ENCODE measurements around the gene DPRX. TPM values are rescaled to one million over a fixed set of nuclear protein-coding genes. Genes with fewer than 3 reads are reported as not detected.
"Not testable (repeated sequence)": the region's sequence is repeated elsewhere in the genome, so short reads cannot be mapped to it uniquely, and the experiment has no call there.

DPRX gene
- total RNA-seq, 1 donor from 2014 or later = not detected

DNA sequence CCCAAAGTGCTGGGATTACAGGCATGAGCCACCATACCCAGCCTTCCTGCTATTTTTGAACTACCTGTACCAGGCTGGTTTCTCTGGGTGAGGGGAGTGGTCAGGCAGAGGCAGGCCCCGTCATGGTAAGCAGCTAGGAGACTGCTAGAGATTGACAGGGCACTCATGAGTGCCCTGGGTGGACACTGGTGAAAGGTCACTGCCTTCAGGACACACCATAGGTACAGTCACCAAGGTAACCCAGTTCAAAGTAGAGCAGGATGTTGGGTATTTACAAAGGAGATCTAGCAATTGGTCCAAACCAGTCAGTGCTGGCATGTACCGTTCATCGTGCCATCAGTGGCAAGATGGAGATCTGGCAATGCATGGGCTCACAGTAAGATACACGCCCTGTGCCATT lies 25.5 kb downstream of the DPRX start:
- no peak overlapping the region for H3K4me3 Mint-ChIP-seq
- intact Hi-C loops (cut with micrococcal nuclease) = no loop called here
- H3K36me3 Mint-ChIP-seq (ENCODE audit: low read depth) = no peaks in the 10 kb centered on the region
- no peak for DNase-seq
- no peaks in the 10 kb centered on the region for H3K27me3 Mint-ChIP-seq
- H3K4me1 Mint-ChIP-seq = no peaks in the 10 kb centered on the region
- H3K9me3 Mint-ChIP-seq = peaks cover 20% of the 10 kb centered on the region
- H3K27ac Mint-ChIP-seq = no peak overlapping the region

DNA sequence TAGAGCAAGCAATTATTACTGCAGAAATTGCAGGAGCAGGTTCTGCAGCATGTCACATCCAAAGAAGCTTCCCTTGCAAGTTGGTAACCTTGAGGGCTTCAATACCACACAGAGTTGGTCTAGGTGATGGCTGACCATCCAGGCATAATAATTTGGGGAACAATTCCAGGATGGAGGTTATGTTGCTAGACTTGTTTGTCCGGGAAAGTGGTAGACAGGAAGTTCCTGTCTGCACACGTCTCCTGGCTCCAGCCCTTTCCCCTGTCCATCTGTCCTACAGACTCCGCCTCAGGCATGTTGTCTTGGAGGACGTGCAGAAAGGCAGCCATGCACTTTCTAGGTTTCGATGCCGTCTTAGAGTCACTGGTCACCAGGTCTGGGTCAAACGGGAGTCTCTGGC lies 26.0 kb downstream of the DPRX start:
- H3K4me3 Mint-ChIP-seq = no peak overlapping the region
- H3K27ac Mint-ChIP-seq = no peak overlapping the region
- intact Hi-C loops (cut with micrococcal nuclease) = no loop called here
- H3K27me3 Mint-ChIP-seq = no peaks in the 10 kb centered on the region
- no peaks in the 10 kb centered on the region for H3K36me3 Mint-ChIP-seq (ENCODE audit: low read depth)
- no peaks in the 10 kb centered on the region for H3K4me1 Mint-ChIP-seq
- H3K9me3 Mint-ChIP-seq = peaks cover 21% of the 10 kb centered on the region
- DNase-seq = no peak

DNA sequence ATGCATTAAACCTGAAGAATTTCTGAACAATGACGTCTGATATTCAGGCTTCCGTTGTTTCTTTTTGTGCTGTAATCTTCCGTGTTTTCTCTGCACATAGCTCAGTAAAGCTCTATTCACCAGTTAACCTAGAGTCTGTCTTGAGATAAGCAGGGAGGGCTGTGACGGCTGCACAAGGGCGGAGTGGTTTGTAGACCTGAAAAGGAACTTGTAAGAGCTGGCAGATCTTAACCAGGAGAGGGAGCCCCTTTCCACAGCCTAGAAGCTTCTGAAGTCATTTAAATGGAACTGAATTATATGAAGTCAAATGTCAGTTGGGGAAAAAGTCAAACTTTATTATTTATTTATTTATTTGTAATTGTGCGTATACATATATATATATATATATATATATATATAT lies 27.5 kb downstream of the DPRX start:
- H3K27me3 Mint-ChIP-seq = no peaks in the 10 kb centered on the region
- no peak overlapping the region for H3K4me3 Mint-ChIP-seq
- no peaks in the 10 kb centered on the region for H3K4me1 Mint-ChIP-seq
- peaks cover 28% of the 10 kb centered on the region for H3K9me3 Mint-ChIP-seq
- intact Hi-C loops (cut with micrococcal nuclease) = no loop called here
- H3K27ac Mint-ChIP-seq = no peak overlapping the region
- no peak for DNase-seq
- H3K36me3 Mint-ChIP-seq (ENCODE audit: low read depth) = no peaks in the 10 kb centered on the region

DNA sequence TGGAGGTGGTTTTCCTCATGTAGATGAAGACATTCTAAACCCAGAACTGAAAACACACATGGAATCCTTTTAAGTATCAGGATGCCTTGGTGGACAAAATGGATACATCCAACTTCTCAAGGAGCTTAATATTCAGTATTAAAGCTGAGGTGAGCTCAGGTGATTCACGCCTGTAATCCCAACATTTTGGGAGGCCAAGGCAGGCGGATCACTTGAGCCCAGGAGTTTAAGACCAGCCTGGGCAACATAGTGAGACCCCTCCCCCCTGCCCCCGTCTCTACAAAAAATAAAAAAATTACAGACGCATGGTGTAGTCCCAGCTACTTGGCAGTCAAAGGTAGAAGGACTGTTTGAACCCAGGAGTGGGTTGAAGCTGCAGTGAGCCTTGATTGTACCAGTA lies 28.8 kb downstream of the DPRX start:
- intact Hi-C loops (cut with micrococcal nuclease) = no loop called here
- no peaks in the 10 kb centered on the region for H3K36me3 Mint-ChIP-seq (ENCODE audit: low read depth)
- H3K27me3 Mint-ChIP-seq = no peaks in the 10 kb centered on the region
- H3K27ac Mint-ChIP-seq = no peak overlapping the region
- no peak for DNase-seq
- H3K4me3 Mint-ChIP-seq = no peak overlapping the region
- peaks cover 25% of the 10 kb centered on the region for H3K9me3 Mint-ChIP-seq
- H3K4me1 Mint-ChIP-seq = no peaks in the 10 kb centered on the region

DNA sequence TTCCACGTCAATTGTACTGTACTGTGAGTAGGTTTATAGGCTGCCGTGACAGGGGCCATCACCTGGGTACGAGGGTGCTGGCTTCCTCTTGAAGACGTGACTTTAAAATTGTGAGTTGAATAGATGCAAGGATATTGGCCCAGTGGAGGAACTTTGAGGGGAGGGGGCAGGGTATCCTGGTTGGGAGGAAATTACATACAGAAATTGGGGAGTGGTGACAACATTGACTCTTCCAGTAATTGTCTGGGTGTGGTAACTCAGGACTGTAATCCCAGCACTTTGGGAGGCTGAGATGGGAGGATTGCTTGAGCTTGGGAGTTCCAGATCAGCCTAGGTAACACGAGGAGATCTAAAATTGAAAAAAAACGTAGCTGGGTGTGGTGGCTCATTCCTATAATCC lies 30.4 kb downstream of the DPRX start:
- Mint-ChIP-seq H3K9me3 (peaks cover 21% of the 10 kb centered on the region), H3K27me3 (no peaks in the 10 kb centered on the region), H3K4me1 (no peaks in the 10 kb centered on the region), H3K27ac (no peak overlapping the region), H3K4me3 (no peak overlapping the region), H3K36me3 (ENCODE audit: low read depth) (no peaks in the 10 kb centered on the region)
- intact Hi-C loops (cut with micrococcal nuclease) = no loop called here
- no peak for DNase-seq

DNA sequence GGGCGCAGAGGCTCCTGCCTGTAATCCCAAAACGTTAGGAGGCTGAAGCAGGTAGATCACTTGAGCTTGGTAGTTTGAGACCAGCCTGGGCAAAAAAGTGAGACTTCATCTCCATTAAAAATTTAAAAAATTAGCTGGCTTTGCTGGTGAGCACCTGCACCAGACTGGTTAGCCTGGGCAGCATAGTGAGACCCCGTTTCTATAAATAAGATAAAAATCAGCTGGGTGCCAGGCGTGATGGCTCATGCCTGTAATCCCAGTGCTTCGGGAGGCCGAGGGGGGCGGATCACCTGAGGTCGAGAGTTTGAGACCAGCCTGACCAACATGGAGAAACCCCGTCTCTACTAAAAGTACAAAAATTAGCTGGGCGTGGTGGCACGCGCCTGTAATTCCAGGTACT lies 32.4 kb downstream of the DPRX start:
- H3K4me3 Mint-ChIP-seq = no peak overlapping the region
- no peak overlapping the region for H3K27ac Mint-ChIP-seq
- no peaks in the 10 kb centered on the region for H3K27me3 Mint-ChIP-seq
- intact Hi-C loops (cut with micrococcal nuclease) = no loop called here
- no peaks in the 10 kb centered on the region for H3K36me3 Mint-ChIP-seq (ENCODE audit: low read depth)
- DNase-seq = no peak
- peaks cover 17% of the 10 kb centered on the region for H3K9me3 Mint-ChIP-seq
- no peaks in the 10 kb centered on the region for H3K4me1 Mint-ChIP-seq

DNA sequence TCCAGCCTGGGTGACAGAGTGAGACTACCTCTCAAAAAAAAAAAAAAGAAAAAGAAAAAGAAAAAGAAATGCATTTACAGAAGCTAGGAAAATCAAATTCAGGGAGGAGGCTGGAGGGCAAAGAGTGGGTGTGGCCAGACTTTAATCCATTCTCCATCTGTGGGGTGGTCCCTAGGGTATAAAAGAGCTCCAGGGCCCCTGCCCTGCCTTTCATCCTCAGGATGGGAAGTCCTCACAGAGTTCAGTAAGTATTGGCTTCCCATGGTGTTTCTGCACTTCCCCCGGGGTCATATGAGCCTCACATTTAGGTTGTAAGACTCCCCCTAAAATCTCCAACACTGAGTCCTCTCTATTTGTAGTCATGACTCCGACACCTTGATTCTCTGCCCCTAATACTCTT lies 33.0 kb downstream of the DPRX start:
- intact Hi-C loops (cut with micrococcal nuclease) = no loop called here
- DNase-seq = no peak
- Mint-ChIP-seq H3K27ac (no peak overlapping the region), H3K9me3 (peaks cover 16% of the 10 kb centered on the region), H3K27me3 (no peaks in the 10 kb centered on the region), H3K4me3 (no peak overlapping the region), H3K4me1 (no peaks in the 10 kb centered on the region), H3K36me3 (ENCODE audit: low read depth) (no peaks in the 10 kb centered on the region)

DNA sequence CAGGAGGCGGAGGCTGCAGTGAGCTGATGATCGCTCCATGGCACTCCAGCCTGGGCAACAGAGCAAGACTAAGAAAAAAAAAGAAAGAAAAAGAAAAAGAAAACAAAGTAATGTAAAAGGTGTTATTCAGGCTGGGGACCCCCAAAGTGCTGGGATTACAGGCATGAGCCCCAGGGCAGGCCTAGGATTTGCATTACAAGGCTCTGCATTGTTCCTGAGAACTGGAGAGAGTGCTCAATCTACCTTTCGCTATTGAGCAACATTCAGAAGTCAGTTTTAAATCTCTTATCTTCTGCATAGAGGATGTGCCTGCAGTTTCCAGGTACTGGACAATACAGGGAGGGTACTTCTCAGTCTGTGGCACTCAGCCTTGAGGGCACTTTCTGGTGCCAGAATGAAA lies 34.5 kb downstream of the DPRX start:
- H3K27me3 Mint-ChIP-seq; DNase-seq; intact Hi-C loops (cut with micrococcal nuclease); H3K27ac Mint-ChIP-seq; H3K4me3 Mint-ChIP-seq; H3K4me1 Mint-ChIP-seq; H3K36me3 Mint-ChIP-seq (ENCODE audit: low read depth): not testable (repeated sequence)
- peaks cover 19% of the 10 kb centered on the region for H3K9me3 Mint-ChIP-seq

DNA sequence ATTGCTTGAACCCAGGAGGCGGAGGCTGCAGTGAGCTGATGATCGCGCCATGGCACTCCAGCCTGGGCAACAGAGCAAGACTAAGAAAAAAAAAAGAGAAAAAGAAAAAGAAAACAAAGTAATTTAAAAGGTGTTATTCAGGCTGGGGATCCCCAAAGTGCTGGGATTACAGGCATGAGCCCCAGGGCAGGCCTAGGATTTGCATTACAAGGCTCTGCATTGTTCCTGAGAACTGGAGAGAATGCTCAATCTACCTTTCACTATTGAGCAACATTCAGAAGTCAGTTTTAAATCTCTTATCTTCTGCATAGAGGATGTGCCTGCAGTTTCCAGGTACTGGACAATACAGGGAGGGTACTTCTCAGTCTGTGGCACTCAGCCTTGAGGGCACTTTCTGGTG lies 37.0 kb downstream of the DPRX start:
- H3K4me1 Mint-ChIP-seq; H3K9me3 Mint-ChIP-seq; H3K27me3 Mint-ChIP-seq; intact Hi-C loops (cut with micrococcal nuclease); DNase-seq; H3K27ac Mint-ChIP-seq; H3K36me3 Mint-ChIP-seq (ENCODE audit: low read depth); H3K4me3 Mint-ChIP-seq: not testable (repeated sequence)

DNA sequence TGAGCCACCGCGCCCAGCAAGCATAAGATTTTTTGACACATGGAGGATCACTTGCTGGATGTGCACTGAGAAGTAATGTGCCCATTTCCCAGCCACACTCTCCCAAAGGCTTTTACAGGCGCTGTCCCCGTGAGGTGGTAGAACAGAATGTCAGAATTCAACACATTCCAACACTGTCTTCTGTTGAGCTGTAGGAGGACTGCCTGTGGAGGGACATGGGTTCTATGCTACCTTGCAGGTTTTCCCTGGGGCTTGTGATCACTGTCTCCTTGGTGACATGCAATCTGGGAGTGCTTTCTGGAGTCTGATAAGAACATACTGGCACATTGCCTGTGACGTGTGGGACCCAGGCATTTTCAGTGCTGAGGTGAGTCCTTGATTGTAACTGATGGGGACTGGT lies 38.5 kb downstream of the DPRX start:
- Mint-ChIP-seq H3K36me3 (ENCODE audit: low read depth) (no peaks in the 10 kb centered on the region), H3K9me3 (peaks cover 7% of the 10 kb centered on the region), H3K4me1 (no peaks in the 10 kb centered on the region), H3K27me3 (no peaks in the 10 kb centered on the region), H3K4me3 (no peak overlapping the region), H3K27ac (no peak overlapping the region)
- no peak for DNase-seq
- intact Hi-C loops (cut with micrococcal nuclease) = no loop called here

DNA sequence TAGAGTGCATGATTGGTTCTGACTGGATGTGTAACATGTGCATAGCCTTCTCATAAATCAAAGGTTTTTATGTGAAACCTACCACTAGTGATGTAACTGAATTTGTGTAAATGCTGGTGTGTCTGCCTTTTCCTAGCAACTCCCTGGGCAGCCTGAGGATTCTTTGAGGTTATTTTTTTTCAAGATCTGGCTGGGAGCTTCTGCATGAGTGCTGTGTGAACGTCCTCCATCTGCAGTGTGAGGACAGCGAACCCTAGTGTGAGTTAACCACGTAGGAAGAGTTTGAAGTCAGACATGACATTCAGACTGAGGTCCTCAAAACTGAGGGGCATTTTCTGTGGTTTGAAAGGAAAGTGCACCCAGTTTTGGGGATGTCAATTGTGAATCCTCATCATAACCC lies 39.9 kb downstream of the DPRX start:
- Mint-ChIP-seq H3K27ac (no peak overlapping the region), H3K36me3 (ENCODE audit: low read depth) (no peaks in the 10 kb centered on the region), H3K9me3 (peaks cover 7% of the 10 kb centered on the region), H3K4me1 (no peaks in the 10 kb centered on the region), H3K27me3 (no peaks in the 10 kb centered on the region), H3K4me3 (no peak overlapping the region)
- DNase-seq = no peak
- intact Hi-C loops (cut with micrococcal nuclease) = no loop called here

Other genes starting within 250 kb of the DPRX start
- gene ZNF765, start 236.8 kb upstream of the DPRX start, total RNA-seq = 11.0 and 11.8 TPM in 2 replicates
- 9.8 and 11.6 TPM in 2 replicates for gene ZNF761, start 200.0 kb upstream of the DPRX start, total RNA-seq
- 4.3 and 5.2 TPM in 2 replicates for gene ZNF813, start 164.3 kb upstream of the DPRX start, total RNA-seq
- 18.2 and 18.9 TPM in 2 replicates for gene ZNF331, start 93.9 kb upstream of the DPRX start, total RNA-seq
- not detected in 2 replicates for gene NLRP12, start 192.3 kb downstream of the DPRX start, total RNA-seq
- 65.6 and 69.0 TPM in 2 replicates for gene MYADM, start 235.9 kb downstream of the DPRX start, total RNA-seq

Data from activated CD4-positive, alpha-beta T cell treated with anti-CD3 and anti-CD28 coated beads, Interleukin-2, amount 10 ng/mL, durations not matched to agents 24 days and 14 days (primary cell).